ENCODE data around the gene CNP. TPM values are rescaled to one million over a fixed set of nuclear protein-coding genes. Genes with fewer than 3 reads are reported as not detected.
A peak's percentile ranks its signal among the peaks of the same experiment; 100 is the strongest.

Gene CNP
- total RNA-seq, 1 experiment from 2014 or later, result 78.5 TPM

- H3K27me3 Mint-ChIP-seq (ENCODE audit: low read depth), result no peaks in the 10 kb centered on the region
- peaks cover 11% of the 10 kb centered on the region for H3K23me2 ChIP-seq (ENCODE audit: insufficient read length, low read depth, low read length, poor library complexity, severe bottlenecking)
- peak within 1 kb of the TSS; percentile 88 to 90 for H3K4me3 Mint-ChIP-seq
- no peak within 1 kb of the TSS for H4K5ac ChIP-seq (ENCODE audit: insufficient read length, low read depth, low read length)
- peak within 1 kb of the TSS; percentile 14 for H2BK5ac ChIP-seq (ENCODE audit: insufficient read length, low read length)
- H3K23ac ChIP-seq (ENCODE audit: insufficient read length, low read depth, low read length), result no peak within 1 kb of the TSS
- H3K4me1 Mint-ChIP-seq, result peaks cover 43 to 50% of the 10 kb centered on the region in 2 experiments
- peak within 1 kb of the TSS; percentile 86 for H3K4me2 ChIP-seq (ENCODE audit: insufficient read depth, insufficient read length, low read length)
- no peak within 1 kb of the TSS for H2BK15ac ChIP-seq (ENCODE audit: low read depth, low read length)
- no peak within 1 kb of the TSS for H2BK20ac ChIP-seq (ENCODE audit: low read depth, low read length, poor library complexity, severe bottlenecking)
- peaks cover 7 to 17% (median 15%) of the 10 kb centered on the region in 3 experiments; a peak in 6 of 7 replicates for H3K36me3 Mint-ChIP-seq (ENCODE audit: insufficient read depth in 1 of 3, low read depth in 3 of 3)
- H3K79me2 ChIP-seq (ENCODE audit: insufficient read depth, low read length), result peaks cover 42% of the 10 kb centered on the region
- peak within 1 kb of the TSS; percentile 46 to 96 (median 94) for H3K27ac Mint-ChIP-seq
- H3K9ac ChIP-seq (ENCODE audit: extremely low read depth, insufficient read length, low read length), result peak within 1 kb of the TSS; percentile 85
- WGBS (ENCODE audit: extremely low coverage, insufficient read length, low lambda C conversion rate), result no CpG with 5 or more reads among the region's 80 CpGs
- H3K27ac ChIP-seq (ENCODE audit: insufficient read length, low read depth, low read length), result peak within 1 kb of the TSS; percentile 40
- H3K4ac ChIP-seq (ENCODE audit: low read depth, low read length), result no peak within 1 kb of the TSS; the same call in 1 of the 2 replicates
- H3K4me1 ChIP-seq (ENCODE audit: insufficient read depth, low read length), result peaks cover 8% of the 10 kb centered on the region; the same call in 1 of the 2 replicates
- H2AK5ac ChIP-seq (ENCODE audit: insufficient read length, low read length), result no peak within 1 kb of the TSS
- no peak within 1 kb of the TSS for H2BK120ac ChIP-seq (ENCODE audit: low read depth, low read length, poor library complexity, severe bottlenecking)
- no peak within 1 kb of the TSS for H2BK12ac ChIP-seq (ENCODE audit: insufficient read length, low read depth, low read length)
- peak within 1 kb of the TSS; percentile 97 for H3K18ac ChIP-seq (ENCODE audit: insufficient read length, low read depth, low read length)
- H3T11ph ChIP-seq (ENCODE audit: low read length), result no peak within 1 kb of the TSS
- no peak within 1 kb of the TSS for H4K8ac ChIP-seq (replicated peaks; ENCODE audit: insufficient read length, low read depth, low read length)
- no peak within 1 kb of the TSS for H3K56ac ChIP-seq (ENCODE audit: insufficient read length, low read depth, low read length)
- no peaks in the 10 kb centered on the region for H3K9me3 Mint-ChIP-seq
- peaks cover 8% of the 10 kb centered on the region for H4K20me1 ChIP-seq (ENCODE audit: control insufficient read depth, insufficient read depth, insufficient read length)
- peak within 1 kb of the TSS; percentile 99 for H3K14ac ChIP-seq (ENCODE audit: insufficient read depth, low read length)
- no peak for TF ChIP-seq CTCF (conservative IDR thresholded peaks at IDR 0.05)
- no peaks in the 10 kb centered on the region for H3K9me3 ChIP-seq (ENCODE audit: control insufficient read depth, low read depth, low read length)
- DNase-seq, result peak; percentile 100
- H2AFZ ChIP-seq (ENCODE audit: low read length), result no peak within 1 kb of the TSS
- H3K27me3 ChIP-seq (ENCODE audit: insufficient read depth, low read length), result no peaks in the 10 kb centered on the region
- peak within 1 kb of the TSS; percentile 85 for H4K91ac ChIP-seq (ENCODE audit: insufficient read length, low read depth, low read length)
- peaks cover 8% of the 10 kb centered on the region for H3K79me1 ChIP-seq (ENCODE audit: insufficient read depth, low read depth, low read length, poor library complexity, severe bottlenecking)
Measured at GRCh38 chr17:41918314-41919164, 48.1 kb upstream of the CNP start, which contains the start of gene ACLY. TSS of gene ACLY (minus strand) at chr17:41918951. CDS start at chr17:41913873, 5,078 bp downstream.
